ENCODE results near the gene IYD.

Gene IYD

DNA sequence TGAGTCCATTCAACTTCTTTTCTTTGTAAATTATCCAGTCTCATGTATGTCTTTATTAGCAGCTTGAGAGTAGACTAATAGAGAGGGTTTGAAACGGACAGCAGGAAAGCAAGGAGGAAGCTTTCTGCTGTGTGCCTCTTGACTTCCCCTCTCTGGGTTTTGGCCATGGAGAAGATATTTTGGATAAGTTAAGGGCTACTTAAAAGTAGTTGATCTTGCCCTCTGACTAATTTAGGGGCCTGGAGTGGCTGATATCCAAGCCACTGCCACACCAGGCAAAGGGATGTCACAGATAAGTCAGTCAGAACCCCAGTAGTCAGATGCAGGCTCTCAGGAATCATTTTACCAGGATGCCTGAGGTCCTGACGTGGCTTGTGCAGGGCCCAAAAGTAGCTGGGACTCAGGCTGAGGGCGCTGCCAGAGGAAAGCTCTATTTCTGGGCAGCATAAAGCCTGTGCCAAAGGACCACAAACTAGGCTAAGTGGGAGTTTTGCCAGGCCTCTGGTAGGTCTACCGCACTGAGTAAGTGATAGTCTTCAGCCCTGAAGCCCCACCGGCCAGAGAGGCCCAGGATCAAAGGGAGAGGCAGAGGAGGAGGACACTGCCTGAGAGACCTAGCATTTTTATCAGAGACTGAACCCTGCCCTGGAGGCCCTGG is 41.6 kb upstream of the IYD start:
- no peak for FAIRE-seq
- no peak for DNase-seq (ENCODE audit: insufficient read length, low spot score)
- TF ChIP-seq, protein P1, sequence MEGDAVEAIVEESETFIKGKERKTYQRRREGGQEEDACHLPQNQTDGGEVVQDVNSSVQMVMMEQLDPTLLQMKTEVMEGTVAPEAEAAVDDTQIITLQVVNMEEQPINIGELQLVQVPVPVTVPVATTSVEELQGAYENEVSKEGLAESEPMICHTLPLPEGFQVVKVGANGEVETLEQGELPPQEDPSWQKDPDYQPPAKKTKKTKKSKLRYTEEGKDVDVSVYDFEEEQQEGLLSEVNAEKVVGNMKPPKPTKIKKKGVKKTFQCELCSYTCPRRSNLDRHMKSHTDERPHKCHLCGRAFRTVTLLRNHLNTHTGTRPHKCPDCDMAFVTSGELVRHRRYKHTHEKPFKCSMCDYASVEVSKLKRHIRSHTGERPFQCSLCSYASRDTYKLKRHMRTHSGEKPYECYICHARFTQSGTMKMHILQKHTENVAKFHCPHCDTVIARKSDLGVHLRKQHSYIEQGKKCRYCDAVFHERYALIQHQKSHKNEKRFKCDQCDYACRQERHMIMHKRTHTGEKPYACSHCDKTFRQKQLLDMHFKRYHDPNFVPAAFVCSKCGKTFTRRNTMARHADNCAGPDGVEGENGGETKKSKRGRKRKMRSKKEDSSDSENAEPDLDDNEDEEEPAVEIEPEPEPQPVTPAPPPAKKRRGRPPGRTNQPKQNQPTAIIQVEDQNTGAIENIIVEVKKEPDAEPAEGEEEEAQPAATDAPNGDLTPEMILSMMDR (IDR thresholded peaks at IDR 0.05; ENCODE audit: insufficient read depth, missing control alignments), result no peak

DNA sequence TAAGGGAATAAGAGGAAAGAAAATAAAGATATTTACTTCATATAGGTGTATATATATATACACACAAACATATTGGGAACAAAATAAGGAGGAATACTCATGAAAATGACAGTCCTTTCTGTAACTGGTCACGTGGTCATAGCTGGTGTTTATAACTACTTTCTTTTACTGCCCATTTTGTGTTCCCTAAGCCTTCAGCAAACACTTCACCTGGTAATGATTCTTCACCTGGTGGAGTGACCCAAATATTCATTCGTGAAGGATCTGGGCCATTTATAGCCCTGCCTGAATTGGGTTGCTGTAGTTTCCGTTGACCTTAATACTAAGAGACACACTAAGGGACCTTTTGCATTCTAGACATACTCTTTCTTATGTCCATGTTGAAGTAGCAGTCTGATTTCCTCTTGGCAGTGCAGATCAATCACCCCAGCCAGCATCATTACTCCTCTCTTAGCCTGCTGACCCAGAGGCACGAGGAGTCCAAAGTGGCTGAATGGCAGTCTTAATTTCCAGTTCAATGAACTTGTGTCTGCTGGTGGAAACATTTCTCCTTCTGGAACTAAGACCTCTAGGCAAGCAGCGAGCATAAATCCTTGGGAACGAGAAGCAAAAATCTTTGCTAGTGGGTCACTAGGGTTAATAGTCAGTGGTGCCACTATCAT is 39.9 kb upstream of the IYD start:
- FAIRE-seq, result no peak
- TF ChIP-seq, protein P1 (IDR thresholded peaks at IDR 0.05; ENCODE audit: insufficient read depth, missing control alignments), result no peak
- no peak for DNase-seq (ENCODE audit: insufficient read length, low spot score)

DNA sequence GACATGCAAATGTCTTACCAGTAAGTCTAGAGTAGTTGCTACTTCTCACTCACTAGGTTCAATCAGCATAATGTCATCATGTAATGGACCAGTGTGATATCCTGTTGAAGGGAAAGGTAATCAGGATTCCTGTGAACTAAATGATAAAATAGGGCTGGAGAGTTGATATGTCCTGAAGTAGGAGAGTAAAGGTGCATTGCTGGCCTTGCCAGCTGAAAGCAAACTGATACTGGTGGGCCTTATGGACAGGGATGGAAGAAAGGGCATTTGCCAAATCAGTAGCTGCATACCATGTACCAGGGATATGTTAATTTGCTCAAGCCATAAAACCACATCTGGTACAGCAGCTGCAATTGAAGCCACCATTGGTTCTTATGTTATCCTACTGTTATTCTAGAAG is 37.5 kb upstream of the IYD start:
- TF ChIP-seq, protein P1 (IDR thresholded peaks at IDR 0.05; ENCODE audit: insufficient read depth, missing control alignments), result no peak
- DNase-seq (ENCODE audit: insufficient read length, low spot score) (no peak), FAIRE-seq (no peak)

DNA sequence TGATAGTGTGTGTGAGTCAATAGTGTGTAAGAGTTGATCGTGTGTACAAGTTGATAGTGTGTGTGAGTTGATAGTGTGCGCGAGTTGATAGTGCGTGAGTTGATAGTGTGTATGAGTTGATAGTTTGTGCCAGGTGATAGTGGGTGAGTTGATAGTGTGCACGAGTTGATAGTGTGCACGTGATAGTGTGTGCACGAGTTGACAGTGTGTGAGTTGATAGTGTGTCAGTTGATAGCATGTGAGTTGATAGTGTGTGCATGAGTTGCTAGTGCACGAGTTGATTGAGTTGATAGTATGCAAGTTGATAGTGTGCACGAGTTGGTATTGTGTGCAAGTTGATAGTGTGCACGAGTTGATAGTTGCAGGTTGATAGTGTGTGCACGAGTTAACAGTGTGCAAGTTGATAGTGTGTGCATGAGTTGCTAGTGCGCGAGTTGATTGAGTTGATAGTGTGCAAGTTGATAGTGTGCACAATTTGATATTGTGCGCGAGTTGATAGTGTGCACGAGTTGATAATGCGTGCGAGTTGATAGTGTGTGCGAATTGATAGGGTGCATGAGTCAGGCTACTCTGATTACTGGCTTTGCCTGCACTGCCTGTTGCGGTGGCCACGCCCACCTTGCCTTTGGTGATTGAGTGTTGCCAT is 35.8 kb upstream of the IYD start:
- no peak for FAIRE-seq
- no peak for DNase-seq (ENCODE audit: insufficient read length, low spot score)
- TF ChIP-seq, protein P1 (IDR thresholded peaks at IDR 0.05; ENCODE audit: insufficient read depth, missing control alignments), result no peak

DNA sequence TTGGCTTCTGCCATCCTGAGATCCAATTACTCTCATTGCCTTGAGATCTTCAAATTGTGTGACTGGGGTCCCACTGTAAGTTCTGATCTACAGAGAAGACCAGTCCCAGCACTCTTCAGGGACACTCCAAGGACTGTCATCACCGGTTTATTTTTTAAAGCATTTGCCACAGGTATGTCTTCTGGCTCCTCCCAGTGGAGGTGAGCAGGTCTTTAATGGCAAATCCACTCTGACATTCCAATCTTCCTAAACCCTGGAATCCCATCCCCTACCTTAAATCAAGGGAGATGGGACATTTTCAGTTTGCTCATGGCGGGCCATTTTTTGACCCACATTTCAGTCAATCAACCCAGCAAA is 35.2 kb upstream of the IYD start:
- FAIRE-seq, result no peak
- TF ChIP-seq, protein P1 (IDR thresholded peaks at IDR 0.05; ENCODE audit: insufficient read depth, missing control alignments), result no peak

DNA sequence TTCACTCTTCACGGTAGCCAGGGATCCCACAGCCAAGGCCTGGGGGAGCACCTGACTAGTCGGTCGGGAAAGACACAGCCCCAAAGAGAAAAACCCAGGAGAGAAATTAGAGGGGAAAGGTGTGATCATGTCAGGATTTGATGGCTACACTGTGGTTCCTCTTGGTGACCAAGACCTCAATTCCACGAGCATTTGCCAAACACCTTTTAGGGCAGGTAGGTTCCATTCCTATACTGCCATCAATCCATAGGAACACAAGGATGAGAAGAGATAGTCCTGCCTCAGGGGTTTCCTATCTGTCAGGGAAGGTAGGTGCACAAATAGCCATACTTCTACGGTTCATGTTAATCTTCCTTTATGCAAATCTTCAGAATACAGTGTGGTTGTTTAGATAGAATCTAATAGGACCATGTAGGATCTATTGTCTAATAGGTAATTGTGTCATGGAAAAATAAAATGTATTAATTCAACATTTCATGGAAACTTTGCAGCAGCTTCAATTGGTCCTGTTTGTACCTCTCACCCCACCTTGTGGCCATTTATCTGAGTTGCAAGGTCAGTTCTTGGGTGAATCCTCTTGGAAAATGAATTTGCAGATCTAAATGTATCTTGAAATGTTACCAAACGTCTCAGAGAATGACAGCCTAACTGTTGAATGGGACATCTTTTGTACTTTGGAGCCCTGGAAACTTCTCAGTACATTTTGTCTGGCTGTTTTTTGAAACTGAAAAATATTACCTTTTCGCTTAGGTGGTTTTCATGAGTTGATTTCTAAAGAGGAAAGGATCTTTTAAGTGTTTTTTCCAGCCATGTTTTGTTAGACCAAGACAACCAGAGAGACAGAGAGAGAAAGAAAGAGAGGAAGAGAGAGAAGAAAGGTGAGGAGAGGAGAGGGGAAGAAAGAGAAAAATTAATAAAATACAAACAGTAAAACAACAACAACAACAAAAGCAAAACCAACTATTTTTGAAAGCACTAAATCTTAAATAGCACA is 33.7 kb upstream of the IYD start:
- no peak for FAIRE-seq
- TF ChIP-seq, protein P1 (IDR thresholded peaks at IDR 0.05; ENCODE audit: insufficient read depth, missing control alignments), result peak; percentile 55

More for the DNA sequence above, 35.2 kb upstream of the IYD start:
- DNase-seq (ENCODE audit: insufficient read length, low spot score), result no peak

More for the DNA sequence above, 33.7 kb upstream of the IYD start:
- DNase-seq (ENCODE audit: insufficient read length, low spot score), result no peak

Data from D721Med (cell line).